GM23338 (cell line): ENCODE measurements around the gene PTGR3. TPM values are rescaled to one million over a fixed set of nuclear protein-coding genes. Genes with fewer than 3 reads are reported as not detected.

Experiments used
- ATAC-seq: fragments of 200-7000 bp; cut with Tn5 transposase; 3 replicates; pipeline ENCODE4 v1.9.1; 2020
- DNase-seq: peaks from one replicate; pipeline ENCODE4 v3.0.0-alpha.2; 2015; ENCODE audit warnings: low spot score
- H2AFZ ChIP-seq: fragments of 200-600 bp; sonication (generic); 2 replicates; pipeline ENCODE4 v1.8.0; 2016; ENCODE audit warnings: antibody characterized with exemption, mild to moderate bottlenecking, moderate library complexity
- H3F3A ChIP-seq: fragments of 200-600 bp; sonication (generic); replicated peaks from 2 replicates; pipeline ENCODE4 v1.8.0; 2017; ENCODE audit warnings: antibody characterized with exemption, mixed run types, low read depth
- H3K27ac ChIP-seq: fragments of 200-600 bp; sonication (generic); 2 replicates; pipeline ENCODE4 v1.6.1; 2016; ENCODE audit warnings: low read depth
- H3K27me3 ChIP-seq: fragments of 200-600 bp; sonication (generic); 2 replicates; pipeline ENCODE4 v1.8.0; 2016; ENCODE audit warnings: mild to moderate bottlenecking, mixed run types, moderate library complexity; ENCODE audit not compliant: insufficient read depth
- H3K36me3 ChIP-seq: fragments of 200-600 bp; sonication (generic); 2 replicates; pipeline ENCODE4 v1.8.0; 2016; ENCODE audit warnings: mild to moderate bottlenecking; ENCODE audit not compliant: insufficient read depth
- H3K4me1 ChIP-seq: fragments of 200-600 bp; sonication (generic); 2 replicates; pipeline ENCODE4 v1.8.0; 2016; ENCODE audit warnings: mild to moderate bottlenecking, moderate library complexity; ENCODE audit not compliant: insufficient read depth
- H3K4me2 ChIP-seq: fragments of 200-600 bp; sonication (generic); 2 replicates; pipeline ENCODE4 v1.7.1; 2017; ENCODE audit warnings: mixed run types
- H3K4me3 ChIP-seq: fragments of 200-600 bp; sonication (generic); 2 replicates; pipeline ENCODE4 v1.6.1; 2016; ENCODE audit warnings: mixed run types
- H3K79me2 ChIP-seq: fragments of 200-600 bp; sonication (generic); replicated peaks from 2 replicates; pipeline ENCODE4 v1.8.0; 2017; ENCODE audit warnings: mild to moderate bottlenecking; ENCODE audit not compliant: insufficient read depth
- H3K9me2 ChIP-seq: fragments of 200-600 bp; sonication (generic); 2 replicates; pipeline ENCODE4 v1.8.0; 2017; ENCODE audit not compliant: insufficient read depth
- H4K20me1 ChIP-seq: fragments of 200-600 bp; sonication (generic); replicated peaks from 2 replicates; pipeline ENCODE4 v1.8.0; 2017; ENCODE audit warnings: mild to moderate bottlenecking; ENCODE audit not compliant: insufficient read depth
- H3K27ac Mint-ChIP-seq: 2 replicates; pipeline ENCODE4 v1.8.0; 2020; ENCODE audit warnings: inconsistent platforms, mild to moderate bottlenecking, moderate library complexity, mixed read lengths
- H3K27me3 Mint-ChIP-seq: 3 replicates; pipeline ENCODE4 v1.8.0; 2022; ENCODE audit warnings: low read depth, mild to moderate bottlenecking, moderate library complexity, mixed read lengths, inconsistent platforms; ENCODE audit not compliant: insufficient read depth, poor library complexity
- H3K36me3 Mint-ChIP-seq: 3 replicates; pipeline ENCODE4 v1.8.0; 2021; ENCODE audit warnings: low read depth, mild to moderate bottlenecking, inconsistent platforms, moderate library complexity, mixed read lengths
- H3K4me1 Mint-ChIP-seq: 3 replicates; pipeline ENCODE4 v1.8.0; 2020; ENCODE audit warnings: mild to moderate bottlenecking, inconsistent platforms, mixed read lengths
- H3K4me3 Mint-ChIP-seq: 3 replicates; pipeline ENCODE4 v1.8.0; 2021; ENCODE audit warnings: moderate library complexity, mild to moderate bottlenecking, inconsistent platforms, mixed read lengths
- H3K9me3 Mint-ChIP-seq: 3 replicates; pipeline ENCODE4 v1.8.0; 2020; ENCODE audit warnings: moderate library complexity, mild to moderate bottlenecking, inconsistent platforms, mixed read lengths
- EZH2 ChIP-seq: fragments of 200-600 bp; sonication (generic); IDR thresholded peaks from one replicate; pipeline ENCODE4 v1.8.0; 2017; ENCODE audit warnings: antibody characterized with exemption, mild to moderate bottlenecking, low read depth; ENCODE audit not compliant: unreplicated experiment
- JUNB ChIP-seq: IDR thresholded peaks from one replicate; pipeline ENCODE4 v1.6.1; 2016; ENCODE audit warnings: antibody characterized with exemption; ENCODE audit not compliant: unreplicated experiment
- STAT1 ChIP-seq: IDR thresholded peaks from one replicate; pipeline ENCODE4 v1.6.1; 2016; ENCODE audit warnings: antibody characterized with exemption; ENCODE audit not compliant: unreplicated experiment
- ZNF114 ChIP-seq: fragments of 250-450 bp; sonication (Bioruptor Pico); IDR thresholded peaks from 2 replicates; pipeline ENCODE4 v1.5.0; 2020; ENCODE audit warnings: mild to moderate bottlenecking, moderate library complexity
- ZNF331 ChIP-seq: fragments of 250-450 bp; sonication (Bioruptor Pico); IDR thresholded peaks from 2 replicates; pipeline ENCODE4 v1.5.0; 2020; ENCODE audit warnings: low read depth, mild to moderate bottlenecking, moderate library complexity
- polyA plus RNA-seq: library from polyadenylated mRNA; unstranded; fragments of >200 nt; fragmentation: Nextera tagmentation; extraction: Ambion mirVana; gene quantifications from 2 replicates; pipeline ENCODE4 v1.2.1, GENCODE V29; 2016
- total RNA-seq: library from RNA; depleted of rRNA; stranded (reverse); fragments of >200 nt; shearing (Covaris generic); gene quantifications from 2 replicates; pipeline ENCODE4 v1.2.3, GENCODE V29; 2014
- TF ChIP-seq, protein P1 (sequence below): fragments of 250-450 bp; sonication (Bioruptor Pico); IDR thresholded peaks from 2 replicates; pipeline ENCODE4 v1.5.0; 2020; ENCODE audit warnings: mild to moderate bottlenecking, moderate library complexity
- TF ChIP-seq, protein P2 (sequence below), 2 experiments: fragments of 200-600 bp in 1 of 2; sonication (generic) in 1 of 2; conservative IDR thresholded peaks; 2 replicates each; pipeline versions ENCODE4 v1.5.1 to v1.6.1; 2016 to 2017; ENCODE audit warnings: antibody characterized with exemption in 2 of 2, low read depth in 2 of 2, mild to moderate bottlenecking in 2 of 2, moderate library complexity in 1 of 2
- TF ChIP-seq, protein P3 (sequence below): IDR thresholded peaks from 2 replicates; pipeline ENCODE4 v1.6.1; 2016; ENCODE audit warnings: antibody characterized with exemption

Gene PTGR3
- total and polyA plus RNA-seq, 2 experiments from 2014 or later: 0.84 to 1.5 TPM

DNA sequence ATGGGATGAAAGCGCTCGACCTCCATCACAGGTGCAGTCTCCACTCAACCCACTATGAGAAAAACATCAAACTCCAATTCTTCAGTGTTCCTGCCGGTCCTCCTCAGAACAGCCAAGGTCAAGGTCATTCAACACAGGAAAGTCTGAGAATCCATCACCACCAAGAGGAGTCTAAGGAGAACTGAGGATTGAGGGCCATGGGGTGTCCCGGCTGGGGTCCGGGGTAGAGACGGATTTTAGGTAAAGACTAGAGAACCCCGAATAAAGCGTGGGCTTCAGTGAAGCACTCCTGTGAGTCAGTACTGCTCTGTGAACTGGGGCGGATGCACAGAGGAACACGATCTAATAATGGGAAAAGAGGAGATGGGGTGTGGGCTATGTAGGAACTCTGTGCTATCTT is 41.8 kb downstream of the PTGR3 start (continued):
- TF ChIP-seq, protein P1, sequence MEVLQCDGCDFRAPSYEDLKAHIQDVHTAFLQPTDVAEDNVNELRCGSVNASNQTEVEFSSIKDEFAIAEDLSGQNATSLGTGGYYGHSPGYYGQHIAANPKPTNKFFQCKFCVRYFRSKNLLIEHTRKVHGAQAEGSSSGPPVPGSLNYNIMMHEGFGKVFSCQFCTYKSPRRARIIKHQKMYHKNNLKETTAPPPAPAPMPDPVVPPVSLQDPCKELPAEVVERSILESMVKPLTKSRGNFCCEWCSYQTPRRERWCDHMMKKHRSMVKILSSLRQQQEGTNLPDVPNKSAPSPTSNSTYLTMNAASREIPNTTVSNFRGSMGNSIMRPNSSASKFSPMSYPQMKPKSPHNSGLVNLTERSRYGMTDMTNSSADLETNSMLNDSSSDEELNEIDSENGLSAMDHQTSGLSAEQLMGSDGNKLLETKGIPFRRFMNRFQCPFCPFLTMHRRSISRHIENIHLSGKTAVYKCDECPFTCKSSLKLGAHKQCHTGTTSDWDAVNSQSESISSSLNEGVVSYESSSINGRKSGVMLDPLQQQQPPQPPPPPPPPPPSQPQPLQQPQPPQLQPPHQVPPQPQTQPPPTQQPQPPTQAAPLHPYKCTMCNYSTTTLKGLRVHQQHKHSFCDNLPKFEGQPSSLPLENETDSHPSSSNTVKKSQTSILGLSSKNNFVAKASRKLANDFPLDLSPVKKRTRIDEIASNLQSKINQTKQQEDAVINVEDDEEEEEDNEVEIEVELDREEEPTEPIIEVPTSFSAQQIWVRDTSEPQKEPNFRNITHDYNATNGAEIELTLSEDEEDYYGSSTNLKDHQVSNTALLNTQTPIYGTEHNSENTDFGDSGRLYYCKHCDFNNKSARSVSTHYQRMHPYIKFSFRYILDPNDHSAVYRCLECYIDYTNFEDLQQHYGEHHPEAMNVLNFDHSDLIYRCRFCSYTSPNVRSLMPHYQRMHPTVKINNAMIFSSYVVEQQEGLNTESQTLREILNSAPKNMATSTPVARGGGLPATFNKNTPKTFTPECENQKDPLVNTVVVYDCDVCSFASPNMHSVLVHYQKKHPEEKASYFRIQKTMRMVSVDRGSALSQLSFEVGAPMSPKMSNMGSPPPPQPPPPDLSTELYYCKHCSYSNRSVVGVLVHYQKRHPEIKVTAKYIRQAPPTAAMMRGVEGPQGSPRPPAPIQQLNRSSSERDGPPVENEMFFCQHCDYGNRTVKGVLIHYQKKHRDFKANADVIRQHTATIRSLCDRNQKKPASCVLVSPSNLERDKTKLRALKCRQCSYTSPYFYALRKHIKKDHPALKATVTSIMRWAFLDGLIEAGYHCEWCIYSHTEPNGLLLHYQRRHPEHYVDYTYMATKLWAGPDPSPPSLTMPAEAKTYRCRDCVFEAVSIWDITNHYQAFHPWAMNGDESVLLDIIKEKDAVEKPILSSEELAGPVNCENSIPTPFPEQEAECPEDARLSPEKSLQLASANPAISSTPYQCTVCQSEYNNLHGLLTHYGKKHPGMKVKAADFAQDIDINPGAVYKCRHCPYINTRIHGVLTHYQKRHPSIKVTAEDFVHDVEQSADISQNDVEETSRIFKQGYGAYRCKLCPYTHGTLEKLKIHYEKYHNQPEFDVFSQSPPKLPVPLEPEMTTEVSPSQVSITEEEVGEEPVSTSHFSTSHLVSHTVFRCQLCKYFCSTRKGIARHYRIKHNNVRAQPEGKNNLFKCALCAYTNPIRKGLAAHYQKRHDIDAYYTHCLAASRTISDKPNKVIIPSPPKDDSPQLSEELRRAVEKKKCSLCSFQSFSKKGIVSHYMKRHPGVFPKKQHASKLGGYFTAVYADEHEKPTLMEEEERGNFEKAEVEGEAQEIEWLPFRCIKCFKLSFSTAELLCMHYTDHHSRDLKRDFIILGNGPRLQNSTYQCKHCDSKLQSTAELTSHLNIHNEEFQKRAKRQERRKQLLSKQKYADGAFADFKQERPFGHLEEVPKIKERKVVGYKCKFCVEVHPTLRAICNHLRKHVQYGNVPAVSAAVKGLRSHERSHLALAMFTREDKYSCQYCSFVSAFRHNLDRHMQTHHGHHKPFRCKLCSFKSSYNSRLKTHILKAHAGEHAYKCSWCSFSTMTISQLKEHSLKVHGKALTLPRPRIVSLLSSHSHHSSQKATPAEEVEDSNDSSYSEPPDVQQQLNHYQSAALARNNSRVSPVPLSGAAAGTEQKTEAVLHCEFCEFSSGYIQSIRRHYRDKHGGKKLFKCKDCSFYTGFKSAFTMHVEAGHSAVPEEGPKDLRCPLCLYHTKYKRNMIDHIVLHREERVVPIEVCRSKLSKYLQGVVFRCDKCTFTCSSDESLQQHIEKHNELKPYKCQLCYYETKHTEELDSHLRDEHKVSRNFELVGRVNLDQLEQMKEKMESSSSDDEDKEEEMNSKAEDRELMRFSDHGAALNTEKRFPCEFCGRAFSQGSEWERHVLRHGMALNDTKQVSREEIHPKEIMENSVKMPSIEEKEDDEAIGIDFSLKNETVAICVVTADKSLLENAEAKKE: no peak
- TF ChIP-seq, protein P2, sequence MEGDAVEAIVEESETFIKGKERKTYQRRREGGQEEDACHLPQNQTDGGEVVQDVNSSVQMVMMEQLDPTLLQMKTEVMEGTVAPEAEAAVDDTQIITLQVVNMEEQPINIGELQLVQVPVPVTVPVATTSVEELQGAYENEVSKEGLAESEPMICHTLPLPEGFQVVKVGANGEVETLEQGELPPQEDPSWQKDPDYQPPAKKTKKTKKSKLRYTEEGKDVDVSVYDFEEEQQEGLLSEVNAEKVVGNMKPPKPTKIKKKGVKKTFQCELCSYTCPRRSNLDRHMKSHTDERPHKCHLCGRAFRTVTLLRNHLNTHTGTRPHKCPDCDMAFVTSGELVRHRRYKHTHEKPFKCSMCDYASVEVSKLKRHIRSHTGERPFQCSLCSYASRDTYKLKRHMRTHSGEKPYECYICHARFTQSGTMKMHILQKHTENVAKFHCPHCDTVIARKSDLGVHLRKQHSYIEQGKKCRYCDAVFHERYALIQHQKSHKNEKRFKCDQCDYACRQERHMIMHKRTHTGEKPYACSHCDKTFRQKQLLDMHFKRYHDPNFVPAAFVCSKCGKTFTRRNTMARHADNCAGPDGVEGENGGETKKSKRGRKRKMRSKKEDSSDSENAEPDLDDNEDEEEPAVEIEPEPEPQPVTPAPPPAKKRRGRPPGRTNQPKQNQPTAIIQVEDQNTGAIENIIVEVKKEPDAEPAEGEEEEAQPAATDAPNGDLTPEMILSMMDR (conservative IDR thresholded peaks at IDR 0.05; ENCODE audit: low read depth in 2 of 2): no peak

DNA sequence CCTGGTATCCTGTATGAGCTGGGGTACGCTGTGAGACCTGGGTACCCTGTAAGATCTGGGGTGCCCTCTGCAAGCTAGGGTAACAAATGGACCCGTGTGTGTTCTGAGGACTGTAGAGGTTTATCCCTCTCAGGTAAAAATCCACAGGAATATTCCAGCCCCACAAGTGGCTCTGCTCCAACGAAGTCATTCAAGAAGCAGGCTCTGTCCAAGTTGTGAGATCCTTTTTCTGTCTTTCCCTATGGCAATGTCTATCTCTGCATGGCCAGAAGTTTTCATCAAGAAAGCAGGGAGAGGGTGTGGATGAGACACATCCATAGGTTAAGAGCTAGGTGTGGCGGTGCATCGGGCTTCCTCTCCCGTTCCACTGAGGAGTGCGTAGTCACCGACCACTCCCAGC is 43.0 kb downstream of the PTGR3 start:
- peaks cover under 1% of the 10 kb centered on the region; the same call in 1 of the 3 replicates for H3K4me1 Mint-ChIP-seq
- ATAC-seq: no peak
- Histone ChIP-seq H3K27ac (no peak overlapping the region), H3K79me2 (no peaks in the 10 kb centered on the region), H2AFZ (no peak overlapping the region), H3K9me2 (no peaks in the 10 kb centered on the region), H3K27me3 (no peaks in the 10 kb centered on the region), H3K4me3 (no peak overlapping the region), H3F3A (no peaks in the 10 kb centered on the region), H3K4me2 (no peak overlapping the region), H3K36me3 (no peaks in the 10 kb centered on the region), H3K4me1 (no peaks in the 10 kb centered on the region), H4K20me1 (no peaks in the 10 kb centered on the region)
- H3K4me3 Mint-ChIP-seq: no peak overlapping the region
- no peak for TF ChIP-seq STAT1
- no peak for TF ChIP-seq ZNF331
- TF ChIP-seq JUNB: no peak
- no peak for TF ChIP-seq EZH2
- TF ChIP-seq, protein P2 (conservative IDR thresholded peaks at IDR 0.05; ENCODE audit: low read depth in 2 of 2): no peak
- TF ChIP-seq ZNF114 (CRISPR knock-in tag): no peak
- TF ChIP-seq, protein P3, sequence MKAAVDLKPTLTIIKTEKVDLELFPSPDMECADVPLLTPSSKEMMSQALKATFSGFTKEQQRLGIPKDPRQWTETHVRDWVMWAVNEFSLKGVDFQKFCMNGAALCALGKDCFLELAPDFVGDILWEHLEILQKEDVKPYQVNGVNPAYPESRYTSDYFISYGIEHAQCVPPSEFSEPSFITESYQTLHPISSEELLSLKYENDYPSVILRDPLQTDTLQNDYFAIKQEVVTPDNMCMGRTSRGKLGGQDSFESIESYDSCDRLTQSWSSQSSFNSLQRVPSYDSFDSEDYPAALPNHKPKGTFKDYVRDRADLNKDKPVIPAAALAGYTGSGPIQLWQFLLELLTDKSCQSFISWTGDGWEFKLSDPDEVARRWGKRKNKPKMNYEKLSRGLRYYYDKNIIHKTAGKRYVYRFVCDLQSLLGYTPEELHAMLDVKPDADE: no peak
- H3K9me3 Mint-ChIP-seq: no peaks in the 10 kb centered on the region
- H3K27ac Mint-ChIP-seq: no peak overlapping the region
- DNase-seq: no peak
- H3K27me3 Mint-ChIP-seq: peaks cover 3% of the 10 kb centered on the region
- H3K36me3 Mint-ChIP-seq: no peaks in the 10 kb centered on the region; the same call in 2 of the 3 replicates
